ENCODE results near the gene SLC5A8. TPM values are rescaled to one million over a fixed set of nuclear protein-coding genes. Genes with fewer than 3 reads are reported as not detected.
"Not testable (repeated sequence)": the region's sequence is repeated elsewhere in the genome, so short reads cannot be mapped to it uniquely, and the experiment has no call there.

Gene SLC5A8
- total and polyA plus RNA-seq, 2 of the 4 experiments (the other 2 are of a cell fraction): not detected

DNA sequence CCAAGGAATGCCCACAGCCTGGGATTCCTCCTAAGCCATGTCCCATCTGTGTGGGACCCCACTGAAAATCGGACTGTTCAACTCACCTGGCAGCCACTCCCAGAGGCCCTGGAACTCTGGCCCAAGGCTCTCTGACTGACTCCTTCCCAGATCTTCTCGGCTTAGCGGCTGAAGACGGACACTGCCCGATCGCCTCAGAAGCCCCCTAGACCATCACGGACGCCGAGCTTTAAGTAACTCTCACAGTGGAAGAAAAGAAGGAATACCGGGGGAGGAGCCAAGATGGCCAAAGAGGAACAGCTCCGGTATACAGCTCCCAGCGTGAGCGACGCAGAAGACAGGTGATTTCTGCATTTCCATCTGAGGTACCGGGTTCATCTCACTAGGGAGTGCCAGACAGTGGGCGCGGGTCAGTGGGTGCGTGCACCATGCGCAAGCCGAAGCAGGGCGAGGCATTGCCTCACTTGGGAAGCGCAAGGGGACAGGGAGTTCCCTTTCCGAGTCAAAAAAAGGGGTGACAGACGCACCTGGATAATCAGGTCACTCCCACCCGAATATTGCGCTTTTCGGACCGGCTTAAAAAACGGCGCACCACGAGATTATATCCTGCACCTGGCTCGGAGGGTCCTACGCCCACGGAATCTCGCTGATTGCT is 64.1 kb downstream of the SLC5A8 start:
- in situ Hi-C loops (cut with MboI; ENCODE audit: low sequenced_read_pairs); H3K4me3 ChIP-seq (ENCODE audit: insufficient read depth, low read depth, low read length); ATAC-seq (ENCODE audit: low read depth); H3K4ac ChIP-seq (ENCODE audit: low read depth, low read length); H2AK9ac ChIP-seq (replicated peaks; ENCODE audit: low read depth, low read length, poor library complexity); H4K8ac ChIP-seq (ENCODE audit: low read depth in 2 of 2, low read length in 2 of 2); H3K27me3 ChIP-seq (ENCODE audit: control insufficient read depth, insufficient read depth, low read length); H3K56ac ChIP-seq (ENCODE audit: extremely low read depth, insufficient read depth, low read length); H4K91ac ChIP-seq (ENCODE audit: insufficient read depth, low read depth, low read length); BruUV-seq (replicated peaks); H3K4me2 ChIP-seq (ENCODE audit: low read depth, low read length); H3K36me3 ChIP-seq (ENCODE audit: control insufficient read depth, insufficient read depth, low read length); H2BK15ac ChIP-seq (ENCODE audit: low read depth, low read length); H2AK5ac ChIP-seq (ENCODE audit: low read depth, low read length); H3K9ac ChIP-seq (ENCODE audit: low read depth, low read length); intact Hi-C loops (cut with micrococcal nuclease); H2AFZ ChIP-seq (replicated peaks; ENCODE audit: low read length, poor library complexity); H2BK120ac ChIP-seq (ENCODE audit: low read depth, low read length); H3K18ac ChIP-seq (ENCODE audit: low read depth, low read length); CTCF ChIA-PET; dilution Hi-C loops (cut with HindIII; ENCODE audit: low sequenced_read_pairs, unreplicated experiment); H2BK20ac ChIP-seq (ENCODE audit: low read depth, low read length); DNase-seq; H3K23ac ChIP-seq (ENCODE audit: low read depth, low read length); H4K5ac ChIP-seq (ENCODE audit: low read depth, low read length); H3K4me1 ChIP-seq (ENCODE audit: control insufficient read depth, insufficient read depth, low read length); H3K79me1 ChIP-seq (ENCODE audit: low read depth in 1 of 2, low read length in 2 of 2); H4K20me1 ChIP-seq (ENCODE audit: insufficient read depth, low read length); H2BK5ac ChIP-seq (ENCODE audit: low read depth, low read length, poor library complexity, severe bottlenecking); H3K9me1 ChIP-seq (ENCODE audit: insufficient read depth, low read length); POLR2A ChIA-PET (ENCODE audit: unreplicated experiment); H3K14ac ChIP-seq (replicated peaks; ENCODE audit: low read depth, low read length); H3K9me3 ChIP-seq (ENCODE audit: control insufficient read depth, insufficient read depth, low read length); H3K27ac ChIP-seq (ENCODE audit: insufficient read depth, low read length): not testable (repeated sequence)
- WGBS, 2 experiments (ENCODE audit: extremely low coverage in 2 of 2, insufficient read length in 1 of 2): 87% methylated on average over 10 of the region's 35 CpGs; no CpG with 5 or more reads in 1 of the 2 experiments

Measured in IMR-90 (cell line).